GM21526 (cell line): ENCODE results near the gene NEMP1.
"Not testable (repeated sequence)": the region's sequence is repeated elsewhere in the genome, so short reads cannot be mapped to it uniquely, and the experiment has no call there.

Experiments used
- ATAC-seq: cut with Tn5 transposase; IDR thresholded peaks from one replicate; pipeline ENCODE4 v1.9.1; 2021; ENCODE audit warnings: moderate library complexity; ENCODE audit not compliant: unreplicated experiment, low FRiP score

The NEMP1 gene

DNA sequence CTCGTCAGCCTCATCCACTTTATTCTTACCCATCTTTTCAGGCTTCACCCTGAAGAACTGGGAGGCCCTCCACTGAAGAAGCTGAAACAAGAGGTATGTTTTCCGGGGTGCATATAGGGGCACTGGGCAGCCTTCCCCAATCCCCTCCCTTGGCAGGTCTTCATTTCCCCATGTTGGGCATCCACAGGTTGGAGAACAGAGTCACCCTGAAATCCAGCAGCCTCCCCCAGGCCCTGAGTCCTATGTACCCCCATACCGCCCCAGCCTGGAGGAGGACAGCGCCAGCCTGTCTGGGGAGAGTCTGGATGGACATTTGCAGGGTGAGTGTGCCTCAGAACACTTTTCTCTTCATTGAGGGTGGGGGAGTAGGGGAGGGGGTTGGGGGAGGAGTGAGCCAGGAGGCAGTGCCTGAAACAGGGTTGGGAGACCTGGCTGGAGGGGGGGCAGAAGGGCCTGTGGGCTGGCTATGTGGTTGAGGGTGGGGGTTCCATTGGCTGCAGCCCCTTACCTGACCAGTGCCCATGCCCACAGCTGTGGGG is 14.4 kb upstream of the NEMP1 start:
- ATAC-seq: no peak

DNA sequence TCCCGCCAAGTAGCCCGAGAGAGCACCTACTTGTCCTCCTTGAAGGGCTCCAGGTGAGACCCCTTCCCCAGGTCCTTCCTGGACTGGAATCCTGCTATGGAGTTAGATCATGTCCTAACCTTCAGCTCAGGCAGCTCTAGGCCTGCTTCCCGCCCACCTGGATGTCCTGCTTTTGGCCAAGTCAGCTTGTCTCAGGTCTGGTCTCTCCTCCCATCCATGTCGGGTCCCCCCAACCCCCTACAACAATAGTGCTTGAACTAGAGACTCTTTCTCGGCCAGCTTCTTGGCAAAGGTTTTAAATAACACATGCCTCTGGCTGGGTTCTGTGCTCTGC is 13.9 kb upstream of the NEMP1 start:
- no peak for ATAC-seq

DNA sequence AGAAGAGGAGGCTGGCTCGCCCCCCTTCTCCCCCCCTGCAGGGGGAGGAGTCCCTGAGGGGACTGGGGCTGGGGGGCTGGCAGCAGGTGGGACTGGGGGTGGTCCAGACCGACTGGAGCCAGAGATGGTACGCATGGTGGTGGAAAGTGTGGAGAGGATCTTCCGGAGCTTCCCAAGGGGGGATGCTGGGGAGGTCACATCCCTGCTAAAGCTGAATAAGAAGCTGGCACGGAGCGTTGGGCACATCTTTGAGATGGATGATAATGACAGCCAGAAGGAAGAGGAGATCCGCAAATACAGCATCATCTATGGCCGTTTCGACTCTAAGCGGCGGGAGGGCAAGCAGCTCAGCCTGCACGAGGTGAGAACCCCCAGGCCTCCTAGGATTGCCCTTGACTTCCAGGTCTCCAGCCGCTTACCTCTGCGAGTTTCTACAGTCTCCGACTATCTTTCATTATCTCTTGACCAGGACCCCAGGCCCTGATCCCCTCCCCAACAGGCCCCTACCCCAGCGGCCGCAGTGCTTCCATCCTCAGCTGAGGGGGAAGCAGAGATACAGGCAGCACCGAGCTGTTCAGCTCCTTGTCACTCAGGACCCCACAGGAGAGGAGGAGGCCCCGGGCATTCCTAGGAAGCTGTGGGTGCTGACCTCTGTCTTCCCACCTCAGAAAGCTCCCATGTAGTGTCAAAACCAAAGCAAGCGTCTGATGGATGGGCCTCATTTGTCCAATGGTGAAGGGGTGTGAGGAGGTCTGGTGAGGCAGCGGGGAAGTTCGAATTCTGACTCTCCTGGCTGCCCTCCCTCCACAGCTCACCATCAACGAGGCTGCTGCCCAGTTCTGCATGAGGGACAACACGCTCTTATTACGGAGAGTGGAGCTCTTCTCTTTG is 13.3 kb upstream of the NEMP1 start:
- no peak for ATAC-seq

DNA sequence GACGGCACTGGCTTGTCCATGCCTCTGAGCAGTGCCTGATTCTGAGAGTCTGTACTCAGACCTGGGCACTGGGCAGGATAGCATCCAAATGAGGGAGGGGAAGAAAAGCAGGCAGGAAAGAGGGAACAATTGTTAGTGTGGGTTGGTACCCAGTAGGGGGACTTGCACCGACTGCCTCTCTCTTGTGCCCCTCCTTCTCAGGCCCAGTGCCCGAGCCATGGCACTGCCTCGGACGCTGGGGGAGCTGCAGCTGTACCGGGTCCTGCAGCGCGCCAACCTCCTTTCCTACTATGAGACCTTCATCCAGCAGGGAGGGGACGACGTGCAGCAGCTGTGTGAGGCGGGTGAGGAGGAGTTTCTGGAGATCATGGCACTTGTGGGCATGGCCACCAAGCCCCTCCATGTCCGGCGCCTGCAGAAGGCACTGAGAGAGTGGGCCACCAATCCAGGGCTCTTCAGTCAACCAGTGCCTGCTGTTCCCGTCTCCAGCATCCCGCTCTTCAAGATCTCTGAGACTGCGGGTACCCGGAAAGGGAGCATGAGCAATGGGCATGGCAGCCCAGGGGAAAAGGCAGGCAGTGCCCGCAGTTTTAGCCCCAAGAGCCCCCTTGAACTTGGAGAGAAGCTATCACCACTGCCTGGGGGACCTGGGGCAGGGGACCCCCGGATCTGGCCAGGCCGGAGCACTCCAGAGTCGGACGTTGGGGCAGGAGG is 12.5 kb upstream of the NEMP1 start:
- no peak for ATAC-seq

DNA sequence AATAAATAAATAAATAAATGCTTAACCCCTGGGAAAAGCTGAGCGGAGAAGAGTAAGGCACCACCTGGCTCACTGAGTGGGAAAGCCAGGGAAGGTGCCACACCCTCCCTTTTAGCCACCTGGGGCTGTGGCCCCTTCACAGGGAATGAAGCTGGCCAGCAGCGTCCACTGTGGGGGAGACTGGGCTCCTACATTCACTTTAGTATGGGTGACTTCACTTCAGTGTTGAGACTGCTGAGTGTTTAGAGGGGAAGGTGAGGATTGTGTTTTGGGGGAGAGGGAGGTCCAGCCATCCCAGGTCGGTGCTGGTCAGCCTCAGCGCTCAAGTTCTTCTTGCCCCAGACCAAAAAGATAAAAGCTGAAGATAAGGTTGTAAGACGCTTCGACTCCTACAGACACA is 11.9 kb upstream of the NEMP1 start:
- ATAC-seq: no peak

DNA sequence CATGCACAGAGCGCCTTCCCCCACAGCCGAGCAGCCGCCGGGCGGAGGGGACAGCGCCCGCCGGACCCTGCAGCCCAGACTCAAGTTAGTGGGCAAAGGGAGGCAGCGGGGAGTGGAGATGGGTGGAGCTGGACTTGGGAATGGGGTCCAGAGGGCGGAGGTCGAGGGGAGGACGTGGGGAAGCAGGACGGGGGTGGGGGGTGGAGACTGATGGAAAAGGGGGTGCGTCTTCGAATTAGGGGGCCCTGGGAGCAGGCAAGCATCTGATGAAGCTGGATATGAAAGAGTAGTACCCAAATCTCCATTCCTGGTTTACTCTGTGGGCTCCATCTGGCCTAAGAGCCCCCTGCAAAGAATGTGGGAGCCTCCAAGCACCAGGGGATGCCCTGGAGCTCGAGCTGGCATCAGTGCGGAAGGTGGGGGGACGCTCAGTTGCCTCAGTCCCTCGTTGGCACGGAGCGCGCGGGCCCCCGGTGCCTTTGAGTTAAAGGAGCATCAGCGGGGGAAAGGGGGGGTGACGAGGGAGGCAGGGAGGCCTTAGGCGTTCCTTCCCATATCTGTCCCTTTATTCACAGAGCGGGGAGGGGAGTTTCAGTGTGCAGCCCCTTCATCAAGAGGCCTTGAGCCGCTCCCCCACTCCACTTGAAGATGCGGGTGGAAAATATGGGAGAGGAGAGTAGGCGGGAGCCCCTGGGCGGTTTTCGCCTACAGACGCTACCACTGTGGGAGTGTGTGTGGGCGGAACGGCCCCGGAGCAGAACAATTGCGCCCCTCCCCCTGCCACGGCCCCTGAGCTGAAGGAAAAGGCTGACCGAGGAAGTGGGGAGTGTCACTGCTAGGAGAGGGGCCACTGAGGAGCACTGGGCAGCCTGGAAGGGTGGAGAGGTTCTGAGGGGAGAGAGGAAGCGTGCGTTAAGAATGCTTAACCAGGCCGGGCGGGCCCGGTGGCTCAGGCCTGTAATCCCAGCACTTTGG is 11.0 kb upstream of the NEMP1 start:
- no peak for ATAC-seq

DNA sequence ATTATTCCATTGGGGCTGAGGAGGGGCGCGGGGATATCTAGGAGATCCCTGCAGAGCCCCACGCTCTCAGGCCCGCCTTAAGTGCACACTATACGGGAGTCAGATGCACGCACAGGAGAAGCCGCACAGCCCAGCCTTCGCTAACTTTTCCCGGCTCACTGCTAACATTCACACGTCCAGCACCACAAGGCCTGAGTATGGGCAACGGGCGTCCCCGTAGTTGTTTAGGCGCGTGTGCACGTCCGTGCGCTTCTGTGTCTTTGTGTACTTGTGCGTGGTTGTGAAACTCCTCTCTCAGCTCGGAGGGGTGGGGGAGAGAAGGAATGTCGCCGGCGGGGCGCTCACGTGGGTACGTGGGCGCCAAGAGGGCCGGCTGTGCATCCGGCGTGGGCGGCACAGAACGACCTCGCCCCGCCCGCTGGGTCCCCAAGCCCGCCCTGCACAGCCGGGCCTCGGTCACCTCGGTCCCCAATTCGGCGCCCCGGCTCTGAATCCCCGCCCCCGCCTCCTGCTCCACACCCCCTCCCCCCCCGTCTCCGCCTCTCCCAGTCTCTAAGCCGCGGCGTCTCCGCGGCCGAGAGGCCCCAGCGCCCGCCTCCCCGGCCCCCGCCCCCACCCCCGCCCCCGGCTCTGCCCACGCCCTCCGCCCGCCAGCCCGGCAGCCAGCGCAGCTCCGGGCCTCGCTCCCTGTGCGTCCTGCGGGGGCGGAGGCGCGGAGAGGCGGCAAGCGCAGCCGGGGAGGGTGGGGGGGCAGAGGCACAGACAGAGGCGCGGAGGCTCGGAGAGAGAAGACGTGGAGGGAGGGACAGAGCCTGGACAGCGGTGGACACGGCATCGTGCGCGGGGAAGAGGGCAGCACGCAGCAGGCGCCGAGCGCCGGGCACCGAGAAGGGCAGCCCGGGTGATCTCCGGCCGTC is 10.0 kb upstream of the NEMP1 start, which contains the start of gene NAB2:
Gene NAB2, plus strand, starts transcription at position 761 of the 917 bp plus-strand sequence. CDS start 158 bp downstream, outside the sequence.
- ATAC-seq: peak; percentile 49

DNA sequence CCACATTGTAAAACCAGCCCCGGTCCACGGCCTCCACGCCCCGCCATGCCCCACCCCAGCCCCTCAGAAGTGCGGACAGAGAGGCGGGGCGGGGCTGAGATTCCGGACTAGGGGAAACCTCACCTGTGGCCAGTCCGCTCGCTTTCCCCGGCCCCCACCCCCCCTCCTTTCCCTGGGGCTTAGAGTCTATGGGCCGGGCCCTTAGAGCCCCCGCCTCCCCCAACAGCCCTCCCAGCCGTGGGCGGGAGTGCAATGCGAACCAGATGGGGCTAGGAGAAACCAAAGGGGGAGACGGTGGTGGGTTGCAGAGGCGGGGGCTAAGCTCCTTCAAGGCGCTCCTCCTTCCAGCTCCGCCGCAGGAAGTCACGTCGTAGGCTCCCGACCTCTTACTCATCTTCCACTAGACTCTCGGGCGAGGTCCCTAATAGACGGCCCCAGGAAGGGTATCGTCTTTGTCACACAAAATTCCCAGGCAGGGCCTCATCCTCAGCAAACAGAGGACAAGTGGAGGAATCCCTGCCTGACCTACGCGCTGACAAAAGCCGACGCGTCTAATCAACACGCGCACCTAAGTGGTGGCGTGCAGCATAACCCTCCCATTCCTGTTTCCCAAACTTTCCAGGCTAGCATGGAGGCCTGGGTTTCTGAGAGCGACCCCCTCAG is 9.2 kb upstream of the NEMP1 start:
- peak; percentile 15 for ATAC-seq

DNA sequence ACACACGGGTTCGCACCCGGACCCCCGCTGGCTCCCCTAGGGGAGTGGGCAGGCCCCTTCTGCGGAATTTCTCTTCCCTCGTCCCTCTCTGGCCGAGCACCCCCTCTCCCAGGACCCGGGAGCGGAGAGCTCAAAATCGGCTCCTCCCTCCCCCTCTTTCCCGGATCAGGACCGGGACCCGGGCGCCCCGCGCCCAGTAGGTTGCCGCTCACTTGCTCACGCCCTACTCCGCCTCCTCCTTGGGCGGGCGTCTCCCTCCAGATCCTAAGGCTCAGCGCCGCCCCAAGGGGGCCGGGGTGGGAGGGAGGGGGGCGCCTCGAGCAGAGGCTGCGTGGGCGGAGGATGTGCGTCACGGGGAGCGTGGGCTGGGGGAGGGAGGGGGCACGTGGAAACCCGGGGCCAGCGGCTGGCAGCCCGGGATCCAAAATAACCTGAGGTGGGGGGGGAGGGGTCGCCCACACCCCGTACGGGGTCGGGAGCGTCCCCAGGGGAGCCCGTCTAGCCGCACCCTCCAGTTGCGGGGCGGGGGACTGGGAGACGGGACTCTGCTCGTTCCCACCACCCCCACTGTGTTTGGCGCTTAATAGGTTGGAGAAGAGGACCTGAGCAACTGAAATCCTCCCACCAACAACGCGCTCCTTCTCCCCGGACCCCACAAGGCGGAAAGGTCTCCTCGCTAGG is 8.6 kb upstream of the NEMP1 start:
- peak; percentile 22 for ATAC-seq

DNA sequence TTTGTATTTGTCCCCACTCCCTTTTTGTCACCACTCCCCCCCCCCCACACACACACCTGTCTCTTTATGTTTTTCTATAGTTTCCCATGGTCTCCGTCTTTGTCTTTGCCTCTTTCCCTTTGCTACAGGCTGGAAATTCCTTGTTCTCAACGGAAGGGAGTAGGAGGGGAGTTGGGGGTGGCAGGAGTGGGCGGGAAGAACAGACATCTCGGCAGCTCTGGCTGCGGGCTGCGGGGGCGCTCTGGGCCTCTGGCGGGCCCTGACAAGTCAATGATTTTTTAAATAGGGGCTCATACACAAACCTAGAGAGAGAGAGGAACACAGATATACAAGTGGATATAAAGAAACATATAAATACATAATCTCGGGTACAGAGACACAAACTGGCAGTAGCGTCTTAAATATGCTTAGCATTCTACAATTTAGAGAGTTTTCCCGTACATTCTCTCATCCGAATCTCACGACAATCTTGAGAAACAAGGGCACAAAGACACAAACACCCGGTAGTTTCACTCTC is 8.0 kb upstream of the NEMP1 start:
- ATAC-seq: no peak

DNA sequence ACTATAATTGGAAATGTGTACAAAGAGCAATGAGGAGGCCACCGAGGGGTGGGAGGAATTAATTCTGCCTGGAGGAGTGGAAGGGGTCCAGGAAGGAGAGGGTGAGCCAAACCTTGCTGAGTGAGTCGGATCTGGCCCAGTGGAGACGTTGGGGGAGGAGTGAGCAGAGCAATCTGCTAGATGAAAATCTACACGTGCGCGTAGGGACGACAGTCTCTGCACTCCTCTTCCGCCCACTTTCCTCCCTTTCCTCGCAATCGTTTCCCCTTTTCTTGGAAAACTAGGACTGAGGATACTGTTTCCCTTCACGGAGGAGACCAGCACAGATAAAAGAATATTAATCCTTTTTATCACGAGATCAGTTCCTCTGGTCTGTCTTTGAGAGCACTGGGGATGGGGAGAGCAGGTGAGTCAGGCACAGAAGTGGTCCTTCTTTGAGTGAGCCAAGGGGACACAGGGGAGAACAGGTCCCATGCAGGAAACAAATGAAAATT is 7.5 kb upstream of the NEMP1 start:
- no peak for ATAC-seq

DNA sequence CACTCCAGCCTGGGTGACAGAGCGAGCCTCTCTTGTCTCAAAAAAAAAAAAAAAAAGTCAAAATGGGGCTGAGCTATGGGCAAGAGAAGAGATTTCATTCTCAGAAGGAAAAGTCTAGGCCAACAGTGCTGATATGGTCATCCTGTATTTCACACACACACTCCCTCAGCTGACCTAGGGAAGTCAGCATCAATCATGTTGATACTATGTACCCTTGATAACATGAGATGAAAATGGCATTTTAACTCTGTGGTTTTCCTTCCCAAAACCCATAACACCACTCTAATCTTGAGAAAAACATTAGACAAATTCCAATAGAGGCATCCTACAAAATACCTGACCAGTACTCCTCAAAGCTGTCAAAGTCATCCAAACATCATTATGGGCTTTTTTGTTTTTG is 2.3 kb upstream of the NEMP1 start:
- ATAC-seq: no peak

DNA sequence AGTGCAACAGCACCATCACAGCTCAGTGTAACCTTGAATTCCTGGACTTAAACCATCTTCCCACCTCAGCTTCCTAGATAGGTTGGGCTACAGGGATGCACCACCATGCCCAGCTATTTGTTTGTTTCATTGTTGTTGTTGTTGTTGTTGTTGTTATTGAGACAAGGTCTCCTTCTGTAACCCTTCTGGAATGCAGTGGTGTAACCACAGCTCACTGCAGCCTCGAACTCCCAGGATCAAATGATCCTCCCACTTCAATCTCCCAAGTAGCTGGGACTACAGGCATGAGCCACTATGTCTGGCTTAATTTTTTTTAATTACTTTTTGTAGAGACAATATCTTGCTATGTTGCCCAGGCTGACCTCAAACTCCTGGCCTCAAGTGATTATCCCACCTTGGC is 1.2 kb upstream of the NEMP1 start:
- ATAC-seq: no peak

DNA sequence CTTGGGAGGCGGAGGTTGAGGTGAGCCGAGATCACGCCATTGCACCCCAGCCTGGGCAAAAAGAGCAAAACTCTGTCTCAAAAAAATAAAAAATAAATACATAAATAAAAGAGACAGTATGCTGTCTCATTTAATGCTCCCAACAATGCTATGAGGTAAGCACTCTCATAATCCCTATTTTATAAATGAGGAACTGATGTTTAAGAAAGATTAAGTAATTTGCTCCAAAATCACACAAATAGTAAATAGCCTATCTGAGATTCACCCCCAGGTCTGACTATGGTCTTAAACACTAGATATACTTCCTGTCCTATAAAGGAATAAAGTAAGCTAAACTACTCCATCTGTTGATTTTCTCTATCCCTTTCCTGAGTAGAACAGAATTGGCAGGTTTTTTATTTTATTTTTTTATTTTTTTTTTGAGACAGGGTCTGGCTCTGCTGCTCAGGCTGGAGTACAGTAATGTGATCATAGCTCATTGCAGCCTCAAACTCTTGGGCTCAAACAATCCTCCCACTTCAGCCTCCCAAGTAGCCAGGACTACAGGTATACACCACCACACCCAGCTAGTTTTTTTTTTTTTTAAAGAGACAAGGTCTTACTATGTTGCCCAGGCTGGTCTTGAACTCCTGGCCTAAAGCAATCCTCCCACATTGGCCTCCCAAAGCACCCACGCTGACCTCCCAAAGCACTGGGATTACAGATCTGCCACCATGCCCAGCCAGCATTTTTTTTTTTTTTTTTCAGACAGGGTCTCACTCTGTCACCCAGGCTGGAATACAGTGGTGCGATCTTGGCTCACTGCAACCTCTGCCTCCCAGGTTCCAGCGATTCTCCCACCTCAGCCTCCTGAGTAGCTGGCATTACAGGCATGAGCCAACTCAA is 4.8 kb downstream of the NEMP1 start:
- ATAC-seq: not testable (repeated sequence)

DNA sequence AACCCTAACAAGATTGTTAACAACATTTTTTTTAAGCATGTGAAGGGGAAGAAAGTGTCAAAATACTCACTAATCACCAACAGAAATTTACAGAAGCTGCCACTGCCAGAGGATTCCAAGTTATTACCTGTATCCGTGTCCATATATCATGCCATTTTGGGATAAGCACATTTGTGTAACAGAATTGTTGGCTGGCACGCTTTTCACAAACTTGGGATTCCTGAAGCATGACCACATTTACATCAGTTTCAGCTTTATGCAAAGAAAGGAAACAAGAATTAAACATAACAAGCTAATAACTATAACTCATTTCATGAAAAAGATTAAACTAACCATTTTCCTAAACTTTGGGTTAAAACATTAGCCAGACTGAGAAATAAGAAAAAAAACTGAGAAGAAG is 5.9 kb downstream of the NEMP1 start:
- no peak for ATAC-seq

DNA sequence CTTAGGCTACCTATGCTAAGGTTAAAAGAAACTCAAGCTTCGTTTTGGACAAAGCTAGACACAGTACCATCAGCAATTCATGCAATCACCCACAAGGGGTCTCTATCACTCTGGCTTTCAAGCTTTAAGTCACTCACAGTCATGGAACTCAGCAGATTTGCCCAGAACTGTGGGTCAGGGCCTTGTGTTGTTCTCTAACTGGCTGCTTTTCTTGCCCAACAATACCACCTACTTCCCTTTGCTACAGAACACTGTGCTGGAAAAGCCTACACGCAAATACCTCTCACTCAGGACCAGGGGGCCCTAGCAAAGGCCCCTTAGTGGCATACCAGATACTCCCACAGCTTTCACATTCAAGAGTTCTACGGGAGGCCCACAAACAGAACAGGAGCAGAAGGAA is 9.1 kb downstream of the NEMP1 start:
- ATAC-seq: peak; percentile 75

DNA sequence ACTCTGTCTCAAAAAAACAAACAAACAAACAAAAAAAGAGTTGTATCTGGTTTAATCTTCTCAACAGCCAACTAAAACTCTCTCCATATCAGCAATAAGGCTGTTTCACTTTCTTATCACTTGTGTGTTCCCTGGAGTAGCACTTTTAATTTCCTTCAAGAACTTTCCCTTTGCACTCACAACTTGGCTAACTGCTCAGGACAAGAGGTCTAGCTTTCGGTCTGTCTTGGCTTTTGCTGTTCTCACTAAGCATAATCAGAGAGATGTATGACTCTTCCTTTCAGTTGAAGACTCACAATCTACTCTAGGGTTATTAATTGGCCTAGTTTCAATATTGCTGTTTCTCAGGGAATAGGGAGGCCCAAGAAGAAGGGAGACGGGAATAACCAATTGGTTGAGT is 12.3 kb downstream of the NEMP1 start:
- no peak for ATAC-seq
